Right lobe of liver (tissue), 6 donors: ENCODE results near the gene CTSZ. TPM values are rescaled to one million over a fixed set of nuclear protein-coding genes. Genes with fewer than 3 reads are reported as not detected.
A peak's percentile ranks its signal among the peaks of the same experiment; 100 is the strongest.
"Not testable (repeated sequence)": the region's sequence is repeated elsewhere in the genome, so short reads cannot be mapped to it uniquely, and the experiment has no call there.

Experiments used
- ATAC-seq, 4 donors: fragments of 200-7000 bp; cut with Tn5 transposase; one replicate each; pipeline ENCODE4 v1.9.1; 2020; ENCODE audit warnings: mild to moderate bottlenecking in 4 of 4, moderate library complexity in 4 of 4
- DNase-seq, 3 donors: peaks; one replicate each; pipeline ENCODE4 v3.0.0-alpha.2; 2020
- H3K27ac ChIP-seq, 3 donors: fragments of 200-600 bp; one replicate each; pipeline ENCODE4 v1.8.0; 2022
- H3K27me3 ChIP-seq, 2 donors: fragments of 200-600 bp; one replicate each; pipeline ENCODE4 v1.8.0; 2022
- H3K36me3 ChIP-seq, 4 donors: fragments of 200-600 bp; sonication (generic) in 1 of 4; one replicate each; pipeline versions ENCODE4 v1.5.1 to v1.8.0; 2017 to 2022; ENCODE audit warnings: control low read depth in 1 of 4
- H3K4me1 ChIP-seq, 4 donors: fragments of 200-600 bp; sonication (generic) in 1 of 4; one replicate each; pipeline versions ENCODE4 v1.5.1 to v1.8.0; 2017 to 2022; ENCODE audit warnings: control low read depth in 1 of 4
- H3K4me3 ChIP-seq, 3 donors: fragments of 200-600 bp; one replicate each; pipeline ENCODE4 v1.8.0; 2022
- H3K9me3 ChIP-seq, 4 donors: fragments of 200-600 bp; sonication (generic) in 1 of 4; one replicate each; pipeline versions ENCODE4 v1.5.1 to v1.8.0; 2017 to 2022; ENCODE audit warnings: control low read depth in 1 of 4
- CTCF ChIP-seq, 4 donors: fragments of 200-600 bp in 3 of 4; fragments of 450-650 bp in 1 of 4; IDR thresholded peaks; one replicate each; pipeline versions ENCODE4 v1.5.1 to v1.8.0; 2016 to 2022; ENCODE audit warnings: antibody characterized with exemption in 4 of 4, mild to moderate bottlenecking in 2 of 4
- POLR2A ChIP-seq: fragments of 450-650 bp; IDR thresholded peaks from one replicate; pipeline ENCODE4 v1.6.1; 2017; ENCODE audit warnings: antibody characterized with exemption, mild to moderate bottlenecking
- WGBS: methylation state at CpG from one replicate; pipeline ENCODE4 v1.1.6; 2018; ENCODE audit warnings: low coverage, low lambda C conversion rate; ENCODE audit not compliant: insufficient coverage; ENCODE audit errors: missing lambda C conversion rate; 5-methylcytosine and 5-hydroxymethylcytosine counted together
- intact Hi-C, 2 donors: fragments of 100-400 bp; cut with DNase I; formaldehyde crosslinking; loops; one replicate each; pipeline versions ENCODE4 v1.11.2 to v1.14.1; 2022
- total RNA-seq, 6 experiments: library from RNA; depleted of rRNA in 2 of 6; stranded (reverse); fragments of >200 nt in 2 of 6; fragmentation: NEBNext Ultra II Directional in 3 of 6; extraction: Animal tissue kit (Norgen Biotek cat#: 25700) in 3 of 6; gene quantifications; one replicate each; pipeline versions ENCODE4 v1.1.0 to v1.2.4, GENCODE V29; 2016 to 2023
- donor health status: DM: no; HTN: yes; CAD: no.
- donor health status: DM: no; HTN: no; CAD: no.
- donor health status: DM: no; HTN: no; CAD: no.
- donor health status: DM: no; HTN: yes; CAD: no.
- donor health status: DM: no; HTN: yes; CAD: no.

CTSZ gene
- total RNA-seq, 6 experiments from 2014 or later = 198 to 296 (median 222) TPM

GRCh38 chr20:59014680-59015389, 7.8 kb upstream of the CTSZ start:
- ATAC-seq = no peak
- no peaks in the 10 kb centered on the region for H3K27me3 ChIP-seq
- H3K4me1 ChIP-seq = no peaks in the 10 kb centered on the region
- no peak for TF ChIP-seq CTCF (IDR thresholded peaks at IDR 0.05)
- no peak for TF ChIP-seq POLR2A
- H3K4me3 ChIP-seq = no peak overlapping the region
- peaks cover 0 to 2% (median 0%) of the 10 kb centered on the region in 4 donors for H3K36me3 ChIP-seq
- 88% methylated on average over 9 of the region's 17 CpGs for WGBS
- H3K27ac ChIP-seq = no peak overlapping the region
- intact Hi-C loops = loop anchor here in 1 of 2 donors (10.0 kb wide), 1 partner anchor 120 kb away; no protein-coding TSS in a partner anchor
- no peaks in the 10 kb centered on the region for H3K9me3 ChIP-seq
- no peak for DNase-seq

GRCh38 chr20:59013959-59014608, 7.0 kb upstream of the CTSZ start:
- H3K36me3 ChIP-seq = peaks cover 0 to 2% (median 0%) of the 10 kb centered on the region in 4 donors
- H3K9me3 ChIP-seq = no peaks in the 10 kb centered on the region
- H3K4me3 ChIP-seq = no peak overlapping the region
- ATAC-seq (peak in 1 of 4 donors; percentile 33), DNase-seq (no peak)
- WGBS = 75% methylated on average over 10 of the region's 13 CpGs
- intact Hi-C loops = loop anchor here in 1 of 2 donors (10.0 kb wide), 1 partner anchor 119 kb away; no protein-coding TSS in a partner anchor
- no peaks in the 10 kb centered on the region for H3K4me1 ChIP-seq
- no peak overlapping the region for H3K27ac ChIP-seq
- H3K27me3 ChIP-seq = no peaks in the 10 kb centered on the region
- TF ChIP-seq CTCF (IDR thresholded peaks at IDR 0.05) = no peak
- TF ChIP-seq POLR2A = no peak

GRCh38 chr20:59013031-59013951, 6.2 kb upstream of the CTSZ start:
- no peaks in the 10 kb centered on the region for H3K9me3 ChIP-seq
- peaks cover 0 to 2% (median 0%) of the 10 kb centered on the region in 4 donors for H3K36me3 ChIP-seq
- H3K27ac ChIP-seq = no peak overlapping the region
- ATAC-seq (no peak), DNase-seq (no peak)
- H3K4me3 ChIP-seq = no peak overlapping the region
- intact Hi-C loops = loop anchor here in 1 of 2 donors (10.0 kb wide), 1 partner anchor 118 kb away; no protein-coding TSS in a partner anchor
- TF ChIP-seq POLR2A (no peak), CTCF (IDR thresholded peaks at IDR 0.05) (no peak)
- no peaks in the 10 kb centered on the region for H3K4me1 ChIP-seq
- 88% methylated on average over 10 of the region's 17 CpGs for WGBS
- H3K27me3 ChIP-seq = no peaks in the 10 kb centered on the region

GRCh38 chr20:59011874-59012157, 4.8 kb upstream of the CTSZ start:
- not testable (repeated sequence) for DNase-seq, H3K4me1 ChIP-seq, H3K27me3 ChIP-seq, H3K36me3 ChIP-seq, H3K27ac ChIP-seq, H3K9me3 ChIP-seq, H3K4me3 ChIP-seq, ATAC-seq
- intact Hi-C loops = loop anchor here in 1 of 2 donors (10.0 kb wide), 1 partner anchor 117 kb away; no protein-coding TSS in a partner anchor
- WGBS = 85% methylated on average over 3 of the region's 3 CpGs
